Left ventricle myocardium inferior (tissue), 1 donor: Measurements from ENCODE around the gene HMGXB3. TPM values are rescaled to one million over a fixed set of nuclear protein-coding genes. Genes with fewer than 3 reads are reported as not detected.
"Not testable (repeated sequence)": the region's sequence is repeated elsewhere in the genome, so short reads cannot be mapped to it uniquely, and the experiment has no call there.

ENCODE experiments used
- DNase-seq: peaks from one replicate; pipeline ENCODE4 v3.0.0-alpha.2; 2020
- H3K27ac ChIP-seq: fragments of 200-600 bp; replicated peaks from 2 replicates; pipeline ENCODE4 v1.8.0; 2021
- H3K27me3 ChIP-seq: fragments of 200-600 bp; 2 replicates; pipeline ENCODE4 v1.8.0; 2021; ENCODE audit warnings: low read depth
- H3K36me3 ChIP-seq: fragments of 200-600 bp; 2 replicates; pipeline ENCODE4 v1.8.0; 2021
- H3K4me1 ChIP-seq: fragments of 200-600 bp; 2 replicates; pipeline ENCODE4 v1.8.0; 2021
- H3K4me3 ChIP-seq: fragments of 200-600 bp; 2 replicates; pipeline ENCODE4 v1.8.0; 2021; ENCODE audit warnings: mild to moderate bottlenecking, moderate library complexity
- H3K9me3 ChIP-seq: fragments of 200-600 bp; replicated peaks from 2 replicates; pipeline ENCODE4 v1.8.0; 2021
- intact Hi-C: fragments of 100-400 bp; cut with micrococcal nuclease; formaldehyde crosslinking; loops from one replicate; pipeline ENCODE4 v1.11.0; 2022
- total RNA-seq: library from RNA; stranded (reverse); fragmentation: NEBNext Ultra II Directional; extraction: Animal tissue kit (Norgen Biotek cat#: 25700); gene quantifications from one replicate; pipeline ENCODE4 v1.2.1, GENCODE V29; 2021
- TF ChIP-seq, protein P1 (sequence below): fragments of 200-600 bp; IDR thresholded peaks from 2 replicates; pipeline ENCODE4 v1.8.0; 2021; ENCODE audit warnings: antibody characterized with exemption, mild to moderate bottlenecking, borderline replicate concordance
- donor health status: DM: no; HTN: yes; CAD: no; lungs with severe emphysema.

HMGXB3 gene
- total RNA-seq, 1 donor from 2014 or later, result 14.7 TPM

DNA sequence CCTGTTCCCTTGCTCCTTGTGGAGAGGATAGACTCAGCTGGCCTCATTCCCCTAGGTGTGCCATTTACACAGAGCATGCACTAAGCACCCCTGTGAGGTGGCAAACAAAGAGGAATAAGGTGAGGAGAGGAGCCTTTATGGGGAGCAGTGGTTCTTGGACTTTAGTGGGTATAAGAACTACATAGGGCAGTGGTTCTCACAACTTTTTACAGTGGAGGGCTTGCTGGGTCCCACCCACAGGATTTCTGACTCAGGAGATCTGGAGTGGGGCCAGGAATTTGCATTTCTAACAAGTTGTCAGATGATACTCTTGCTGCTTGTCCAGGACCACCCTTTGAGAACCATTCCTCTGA lies 43.8 kb downstream of the HMGXB3 start:
- Histone ChIP-seq H3K4me1 (peaks cover 54% of the 10 kb centered on the region), H3K4me3 (no peak overlapping the region), H3K27ac (peak overlapping the region; percentile 62), H3K36me3 (peaks cover 90% of the 10 kb centered on the region), H3K9me3 (no peaks in the 10 kb centered on the region), H3K27me3 (no peaks in the 10 kb centered on the region)
- intact Hi-C loops, result no loop called here
- no peak for DNase-seq
- TF ChIP-seq, protein P1, sequence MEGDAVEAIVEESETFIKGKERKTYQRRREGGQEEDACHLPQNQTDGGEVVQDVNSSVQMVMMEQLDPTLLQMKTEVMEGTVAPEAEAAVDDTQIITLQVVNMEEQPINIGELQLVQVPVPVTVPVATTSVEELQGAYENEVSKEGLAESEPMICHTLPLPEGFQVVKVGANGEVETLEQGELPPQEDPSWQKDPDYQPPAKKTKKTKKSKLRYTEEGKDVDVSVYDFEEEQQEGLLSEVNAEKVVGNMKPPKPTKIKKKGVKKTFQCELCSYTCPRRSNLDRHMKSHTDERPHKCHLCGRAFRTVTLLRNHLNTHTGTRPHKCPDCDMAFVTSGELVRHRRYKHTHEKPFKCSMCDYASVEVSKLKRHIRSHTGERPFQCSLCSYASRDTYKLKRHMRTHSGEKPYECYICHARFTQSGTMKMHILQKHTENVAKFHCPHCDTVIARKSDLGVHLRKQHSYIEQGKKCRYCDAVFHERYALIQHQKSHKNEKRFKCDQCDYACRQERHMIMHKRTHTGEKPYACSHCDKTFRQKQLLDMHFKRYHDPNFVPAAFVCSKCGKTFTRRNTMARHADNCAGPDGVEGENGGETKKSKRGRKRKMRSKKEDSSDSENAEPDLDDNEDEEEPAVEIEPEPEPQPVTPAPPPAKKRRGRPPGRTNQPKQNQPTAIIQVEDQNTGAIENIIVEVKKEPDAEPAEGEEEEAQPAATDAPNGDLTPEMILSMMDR, result no peak

DNA sequence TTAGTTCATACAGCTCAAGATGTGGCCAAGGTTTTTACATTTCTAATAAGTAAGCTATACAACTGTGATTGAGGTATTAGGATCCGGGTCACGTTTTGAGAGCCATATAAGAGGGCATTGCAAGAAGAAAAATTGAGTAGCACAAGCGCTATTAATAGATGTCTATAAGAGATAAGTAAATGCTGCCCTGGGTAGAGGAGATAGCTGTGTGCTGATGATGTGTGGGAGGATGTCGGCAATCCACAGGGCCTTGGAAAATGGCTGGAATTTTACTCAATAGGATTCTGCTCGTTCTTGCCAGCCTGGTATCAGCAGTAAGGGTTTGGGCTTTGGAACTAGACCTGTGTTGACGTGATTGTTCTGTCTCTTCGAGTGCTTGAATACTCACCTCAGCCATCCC lies 44.2 kb downstream of the HMGXB3 start:
- peaks cover 91% of the 10 kb centered on the region for H3K36me3 ChIP-seq
- peak overlapping the region; percentile 62 for H3K27ac ChIP-seq
- H3K27me3 ChIP-seq, result no peaks in the 10 kb centered on the region
- peaks cover 54% of the 10 kb centered on the region for H3K4me1 ChIP-seq
- intact Hi-C loops, result no loop called here
- no peaks in the 10 kb centered on the region for H3K9me3 ChIP-seq
- no peak overlapping the region for H3K4me3 ChIP-seq
- DNase-seq, result no peak
- TF ChIP-seq, protein P1, result no peak

DNA sequence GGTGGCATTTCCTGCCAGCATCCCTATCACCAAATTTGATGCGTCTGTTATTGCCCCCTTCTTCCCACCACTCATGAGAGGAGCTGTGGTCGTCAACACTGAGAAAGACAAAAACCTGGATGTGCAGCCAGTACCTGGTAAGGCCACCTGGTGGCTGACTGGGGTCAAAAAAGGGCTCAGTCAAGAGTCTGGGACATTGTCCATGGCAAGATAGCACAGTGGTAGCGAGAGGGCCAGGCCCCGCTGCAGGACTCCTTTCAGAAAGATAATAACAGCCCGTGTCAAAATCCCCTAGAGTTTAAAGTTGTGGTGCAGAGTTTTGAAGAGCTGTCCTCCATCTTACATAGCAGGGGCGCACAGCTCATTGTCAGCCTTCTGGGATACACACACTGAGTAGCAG lies 45.0 kb downstream of the HMGXB3 start:
- DNase-seq, result no peak
- peaks cover 57% of the 10 kb centered on the region for H3K4me1 ChIP-seq
- no peaks in the 10 kb centered on the region for H3K9me3 ChIP-seq
- intact Hi-C loops, result no loop called here
- H3K36me3 ChIP-seq, result peaks cover 91% of the 10 kb centered on the region
- H3K4me3 ChIP-seq, result no peak overlapping the region
- H3K27ac ChIP-seq, result no peak overlapping the region
- TF ChIP-seq, protein P1, result no peak
- H3K27me3 ChIP-seq, result no peaks in the 10 kb centered on the region

DNA sequence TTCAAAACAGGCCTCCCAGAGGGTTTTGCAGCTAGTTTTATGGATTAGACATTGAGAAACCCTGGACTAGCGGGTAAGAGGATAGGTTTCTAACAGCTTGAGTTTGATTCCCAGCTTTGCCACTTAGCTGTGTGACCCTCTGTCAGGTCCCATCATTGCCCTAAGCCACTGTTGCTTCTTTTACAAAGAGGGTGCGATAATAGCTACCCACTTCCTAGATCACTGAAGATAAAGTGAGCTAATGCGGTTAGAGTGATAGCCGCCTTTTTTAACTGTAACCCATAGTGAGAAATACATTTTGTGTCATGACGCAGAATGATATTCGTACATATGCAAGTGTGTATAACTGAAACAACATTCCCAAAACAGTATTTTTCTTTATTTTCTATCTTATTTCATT lies 45.5 kb downstream of the HMGXB3 start:
- Histone ChIP-seq H3K27ac (no peak overlapping the region), H3K36me3 (peaks cover 91% of the 10 kb centered on the region), H3K9me3 (no peaks in the 10 kb centered on the region), H3K4me1 (peaks cover 62% of the 10 kb centered on the region), H3K27me3 (no peaks in the 10 kb centered on the region), H3K4me3 (no peak overlapping the region)
- DNase-seq, result no peak
- intact Hi-C loops, result no loop called here
- TF ChIP-seq, protein P1, result no peak

DNA sequence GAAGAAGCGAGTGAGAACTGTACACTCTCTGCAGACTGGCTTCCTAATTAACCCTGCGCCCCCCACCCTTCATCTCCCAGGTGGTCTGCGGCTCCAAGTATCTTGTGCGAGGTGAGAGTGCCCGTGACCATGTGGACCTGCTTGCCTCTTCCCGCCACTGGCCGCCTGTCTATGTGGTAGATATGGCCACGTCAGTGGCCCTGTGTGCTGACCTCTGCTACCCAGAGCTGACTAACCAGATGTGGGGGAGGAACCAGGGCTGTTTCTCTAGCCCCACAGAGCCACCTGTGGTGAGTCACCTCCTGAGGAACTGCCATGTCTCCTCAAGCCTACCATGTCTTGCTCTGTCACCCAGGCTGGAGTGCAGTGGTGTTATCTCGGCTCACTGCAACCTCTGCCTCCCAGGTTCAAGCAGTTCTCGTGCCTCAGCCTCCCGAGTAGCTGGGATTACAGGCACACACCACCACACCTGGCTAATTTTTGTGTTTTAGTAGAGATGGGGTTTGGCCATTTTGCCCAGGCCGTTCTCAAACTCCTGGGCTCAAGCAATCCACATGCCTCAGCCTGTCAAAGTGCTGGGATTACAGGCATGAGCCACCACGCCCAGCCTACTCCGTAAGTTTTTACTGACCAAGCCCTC lies 49.8 kb downstream of the HMGXB3 start:
- intact Hi-C loops, H3K4me3 ChIP-seq, H3K27ac ChIP-seq, DNase-seq, H3K27me3 ChIP-seq, H3K9me3 ChIP-seq: not testable (repeated sequence)
- Histone ChIP-seq H3K36me3 (peaks cover 97% of the 10 kb centered on the region), H3K4me1 (peaks cover 24% of the 10 kb centered on the region)

DNA sequence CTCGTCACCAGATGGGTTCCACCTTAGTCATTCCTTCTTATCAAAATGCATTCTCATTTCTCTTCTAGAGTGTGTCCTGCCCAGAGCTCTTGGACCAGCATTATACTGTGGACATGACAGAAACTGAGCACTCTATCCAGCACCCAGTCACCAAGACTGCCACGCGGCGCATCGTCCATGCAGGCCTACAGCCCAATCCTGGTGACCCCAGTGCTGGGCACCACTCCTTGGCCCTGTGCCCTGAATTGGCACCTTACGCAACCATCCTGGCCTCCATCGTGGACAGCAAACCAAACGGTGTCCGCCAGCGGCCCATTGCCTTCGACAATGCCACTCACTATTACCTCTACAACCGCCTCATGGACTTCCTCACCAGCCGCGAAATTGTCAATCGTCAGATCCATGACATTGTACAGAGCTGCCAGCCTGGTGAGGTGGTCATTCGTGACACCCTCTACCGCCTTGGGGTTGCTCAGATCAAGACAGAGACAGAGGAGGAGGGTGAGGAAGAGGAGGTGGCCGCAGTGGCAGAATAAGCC lies 51.2 kb downstream of the HMGXB3 start:
- Histone ChIP-seq H3K27ac (no peak overlapping the region), H3K27me3 (no peaks in the 10 kb centered on the region), H3K4me1 (peaks cover 24% of the 10 kb centered on the region), H3K4me3 (no peak overlapping the region), H3K9me3 (no peaks in the 10 kb centered on the region), H3K36me3 (peaks cover 83% of the 10 kb centered on the region)
- DNase-seq, result no peak
- TF ChIP-seq, protein P1, result no peak
- intact Hi-C loops, result no loop called here
